KOPT-K1 (cell line): Measurements from ENCODE around the gene PDGFRA.

Experiments used
- H3K27ac ChIP-seq: fragments of 200-600 bp; sonication (generic); 2 replicates; pipeline ENCODE4 v1.5.1; 2016; ENCODE audit warnings: antibody characterized with exemption, mild to moderate bottlenecking, low read depth, low read length; ENCODE audit not compliant: poor library complexity, severe bottlenecking
- H3K36me3 ChIP-seq: fragments of 200-600 bp; sonication (generic); 2 replicates; pipeline ENCODE4 v1.5.1; 2017; ENCODE audit warnings: antibody characterized with exemption, mild to moderate bottlenecking, low read length, moderate library complexity; ENCODE audit not compliant: insufficient read depth
- H3K9me3 ChIP-seq: fragments of 200-600 bp; sonication (generic); 2 replicates; pipeline ENCODE4 v1.5.1; 2017; ENCODE audit warnings: antibody characterized with exemption, low read length, mild to moderate bottlenecking; ENCODE audit not compliant: insufficient read depth, poor library complexity, severe bottlenecking

The PDGFRA gene

DNA sequence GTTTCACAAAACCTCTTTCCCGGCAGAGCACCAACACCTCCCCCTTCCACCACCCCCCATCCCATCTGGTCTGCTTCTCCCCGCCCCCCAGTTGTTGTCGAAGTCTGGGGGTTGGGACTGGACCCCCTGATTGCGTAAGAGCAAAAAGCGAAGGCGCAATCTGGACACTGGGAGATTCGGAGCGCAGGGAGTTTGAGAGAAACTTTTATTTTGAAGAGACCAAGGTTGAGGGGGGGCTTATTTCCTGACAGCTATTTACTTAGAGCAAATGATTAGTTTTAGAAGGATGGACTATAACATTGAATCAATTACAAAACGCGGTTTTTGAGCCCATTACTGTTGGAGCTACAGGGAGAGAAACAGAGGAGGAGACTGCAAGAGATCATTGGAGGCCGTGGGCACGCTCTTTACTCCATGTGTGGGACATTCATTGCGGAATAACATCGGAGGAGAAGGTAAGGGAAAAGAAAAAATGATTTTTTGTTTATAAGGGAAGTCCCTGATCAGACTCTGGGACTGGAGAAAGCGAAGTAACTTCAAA lies at the start of gene PDGFRA:
Gene PDGFRA, plus strand, starts transcription at position 333 of the 541 bp plus-strand sequence. CDS start 29,476 bp downstream, outside the sequence.
- no peak within 1 kb of the TSS for H3K27ac ChIP-seq

DNA sequence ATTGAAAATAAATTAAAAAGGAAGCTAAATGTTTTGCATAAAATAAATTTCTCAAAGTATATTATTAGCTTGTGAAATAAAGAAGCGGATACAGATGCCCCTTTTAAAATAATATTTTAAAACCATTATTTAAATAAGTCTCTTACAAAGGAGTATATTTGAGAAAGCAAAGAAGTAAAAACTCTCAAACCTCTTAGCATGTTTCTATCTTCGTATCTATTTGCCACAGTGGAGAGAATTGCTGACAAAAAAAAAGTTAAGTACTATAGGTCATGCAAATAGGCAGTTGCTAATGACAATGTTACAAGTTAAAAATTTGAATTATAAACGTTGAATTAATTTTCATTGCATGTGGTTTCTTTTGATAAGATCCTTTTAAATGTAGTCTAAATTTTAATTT lies 44.5 kb upstream of the PDGFRA start:
- Histone ChIP-seq H3K36me3 (no peaks in the 10 kb centered on the region), H3K9me3 (no peaks in the 10 kb centered on the region), H3K27ac (no peak overlapping the region)

More for the DNA sequence above, at the start of gene PDGFRA:
- Histone ChIP-seq H3K36me3 (no peaks in the 10 kb centered on the region), H3K9me3 (peaks cover 45% of the 10 kb centered on the region)

DNA sequence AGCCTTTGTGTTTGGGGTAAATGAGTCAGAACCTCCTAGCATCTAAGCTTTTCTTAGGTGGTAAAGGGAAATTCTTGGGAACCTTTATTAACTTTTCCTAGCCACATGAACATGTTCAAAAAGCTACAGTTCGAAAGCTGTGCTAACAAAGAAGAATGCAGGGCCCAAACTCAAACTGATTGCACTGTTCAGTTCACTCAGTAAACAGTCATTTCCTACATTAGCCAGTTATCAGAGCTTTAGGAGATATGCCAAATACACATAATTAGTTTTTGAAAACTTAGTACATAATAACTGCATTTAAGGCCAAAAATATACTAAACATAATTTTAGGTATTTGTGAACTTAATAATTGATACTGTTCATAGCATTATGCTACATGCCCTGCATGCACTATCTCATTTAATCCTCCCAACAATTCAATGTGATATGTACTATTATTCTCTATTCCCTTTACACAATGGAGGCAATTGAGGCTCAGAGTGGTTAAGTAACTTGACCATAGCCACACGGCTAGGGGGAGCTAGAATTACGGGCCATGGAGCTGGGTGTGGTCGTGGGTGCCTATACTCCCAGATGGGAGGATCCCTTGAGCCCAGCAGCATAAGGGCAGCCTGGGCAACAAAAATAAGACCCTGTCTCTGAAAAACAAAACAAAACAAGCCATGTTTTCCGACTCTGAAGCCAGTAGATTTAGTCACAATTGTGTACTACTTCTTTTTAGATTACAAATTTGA lies 43.9 kb upstream of the PDGFRA start:
- no peak overlapping the region for H3K27ac ChIP-seq
- no peaks in the 10 kb centered on the region for H3K9me3 ChIP-seq
- H3K36me3 ChIP-seq, result no peaks in the 10 kb centered on the region

DNA sequence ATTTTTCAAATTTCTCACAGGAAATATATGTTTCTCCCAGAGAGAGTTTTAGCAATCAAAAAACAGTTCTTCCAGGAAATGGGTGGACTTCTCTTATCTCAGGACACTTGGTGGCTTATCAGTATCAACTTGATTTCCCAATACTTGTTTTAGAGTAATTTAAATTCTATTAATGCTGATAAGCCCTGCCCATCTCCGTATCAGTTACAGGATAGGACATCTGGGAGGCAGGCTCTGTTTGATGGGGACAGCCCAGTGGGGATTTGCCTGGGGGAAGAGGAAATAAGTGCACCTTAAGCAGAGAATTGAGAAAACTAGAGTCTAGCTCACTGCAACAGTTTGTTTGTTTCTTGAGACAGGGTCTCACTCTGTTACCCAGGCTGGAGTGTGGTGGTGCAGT lies 43.2 kb upstream of the PDGFRA start:
- Histone ChIP-seq H3K27ac (no peak overlapping the region), H3K9me3 (no peaks in the 10 kb centered on the region), H3K36me3 (no peaks in the 10 kb centered on the region)

DNA sequence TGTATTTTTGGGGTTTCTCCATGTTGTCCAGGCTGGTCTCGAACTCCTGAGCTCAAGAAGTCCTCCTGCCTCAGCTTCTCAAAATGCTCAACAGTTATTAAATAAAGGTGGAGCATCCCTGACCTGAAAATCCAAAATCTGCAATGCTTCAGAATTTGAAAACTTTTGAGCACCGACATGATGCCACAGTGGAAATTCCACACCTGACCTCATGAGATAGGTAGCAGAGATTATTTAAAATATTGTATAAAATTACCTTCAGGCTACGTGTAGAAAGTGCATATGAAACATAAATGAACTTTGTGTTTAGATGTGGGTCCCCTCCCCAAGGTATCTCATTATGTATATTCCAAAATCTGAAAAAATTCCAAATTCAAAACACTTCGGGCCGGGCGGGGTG lies 42.7 kb upstream of the PDGFRA start:
- no peaks in the 10 kb centered on the region for H3K36me3 ChIP-seq
- H3K27ac ChIP-seq, result no peak overlapping the region
- H3K9me3 ChIP-seq, result no peaks in the 10 kb centered on the region

DNA sequence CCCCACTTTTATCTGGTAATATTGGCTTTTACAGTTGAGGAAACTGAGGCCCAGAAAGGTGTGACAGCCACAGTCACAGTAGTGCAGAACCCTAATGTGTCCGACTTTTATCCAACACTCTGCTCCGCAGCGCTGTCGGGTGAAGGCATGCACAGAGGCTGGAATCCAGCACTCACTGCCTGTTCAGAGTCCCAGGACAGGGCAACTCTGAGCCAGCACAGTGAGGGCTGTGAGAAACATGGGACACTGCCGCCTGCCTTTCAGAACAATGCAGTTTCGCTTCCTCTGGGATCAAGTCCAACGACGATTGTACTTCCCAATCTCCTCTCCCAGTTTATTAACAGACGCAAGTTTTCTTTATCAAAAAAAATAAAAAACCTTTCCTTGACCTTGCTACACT lies 41.9 kb upstream of the PDGFRA start:
- no peaks in the 10 kb centered on the region for H3K36me3 ChIP-seq
- no peak overlapping the region for H3K27ac ChIP-seq
- no peaks in the 10 kb centered on the region for H3K9me3 ChIP-seq

DNA sequence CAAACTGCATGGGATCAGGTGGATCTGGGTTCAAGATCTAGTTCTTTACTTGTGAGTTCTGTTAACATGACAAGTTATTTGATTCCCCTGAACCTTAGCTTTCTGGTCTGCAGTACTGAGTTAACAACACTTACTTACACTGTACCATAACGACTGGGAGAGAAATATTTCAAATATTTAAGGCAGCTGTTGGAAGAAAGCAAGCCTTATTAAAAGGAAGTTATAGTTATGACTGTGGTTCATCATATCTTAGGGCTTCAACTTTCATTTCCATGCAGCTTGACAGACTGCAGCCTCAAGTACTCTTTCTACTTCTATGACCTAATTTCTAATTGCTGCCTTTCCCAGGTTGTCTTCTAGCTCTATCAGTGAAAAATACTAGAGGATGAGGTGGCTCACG lies 40.0 kb upstream of the PDGFRA start:
- Histone ChIP-seq H3K9me3 (no peaks in the 10 kb centered on the region), H3K27ac (no peak overlapping the region)

DNA sequence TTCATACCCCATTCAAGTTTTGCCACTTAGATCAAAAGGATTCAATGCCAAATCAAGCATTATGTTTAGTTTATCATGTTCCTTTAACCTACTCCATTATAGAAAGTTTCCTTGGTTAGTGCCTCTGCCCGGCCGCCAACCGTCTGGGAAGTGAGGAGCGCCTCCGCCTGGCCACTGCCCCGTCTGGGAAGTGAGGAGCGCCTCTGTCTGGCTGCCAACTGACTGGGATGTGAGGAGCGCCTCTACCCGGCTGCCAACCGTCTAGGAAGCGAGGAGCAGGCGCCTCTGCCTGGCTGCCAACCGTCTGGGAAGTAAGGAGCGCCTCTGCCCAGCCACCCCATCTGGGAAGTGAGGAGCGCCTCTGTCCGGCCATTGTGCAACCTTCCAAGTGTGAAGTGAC lies 36.3 kb upstream of the PDGFRA start:
- no peak overlapping the region for H3K27ac ChIP-seq
- no peaks in the 10 kb centered on the region for H3K36me3 ChIP-seq
- no peaks in the 10 kb centered on the region for H3K9me3 ChIP-seq

More for the DNA sequence above, 40.0 kb upstream of the PDGFRA start:
- no peaks in the 10 kb centered on the region for H3K36me3 ChIP-seq

DNA sequence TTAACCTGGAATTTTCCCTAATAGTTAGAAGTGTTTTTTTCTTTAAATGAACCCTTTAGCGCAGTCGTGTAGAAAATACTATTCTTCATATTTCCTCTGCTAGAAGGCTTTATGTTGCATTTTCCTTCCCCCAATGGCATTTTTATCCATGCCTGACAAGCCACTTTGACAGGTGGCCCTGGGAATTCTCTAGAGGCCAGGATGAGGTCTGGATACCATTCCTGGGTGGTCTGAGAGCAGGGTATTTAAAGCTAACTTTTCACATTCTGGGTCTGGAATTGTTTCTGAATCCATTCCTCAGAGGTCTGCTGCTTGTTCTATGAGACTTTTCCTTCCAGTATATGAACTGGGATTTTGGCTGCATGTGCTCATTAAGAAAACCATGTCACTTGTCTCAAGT lies 31.2 kb upstream of the PDGFRA start:
- H3K9me3 ChIP-seq, result no peaks in the 10 kb centered on the region
- no peaks in the 10 kb centered on the region for H3K36me3 ChIP-seq
- no peak overlapping the region for H3K27ac ChIP-seq

DNA sequence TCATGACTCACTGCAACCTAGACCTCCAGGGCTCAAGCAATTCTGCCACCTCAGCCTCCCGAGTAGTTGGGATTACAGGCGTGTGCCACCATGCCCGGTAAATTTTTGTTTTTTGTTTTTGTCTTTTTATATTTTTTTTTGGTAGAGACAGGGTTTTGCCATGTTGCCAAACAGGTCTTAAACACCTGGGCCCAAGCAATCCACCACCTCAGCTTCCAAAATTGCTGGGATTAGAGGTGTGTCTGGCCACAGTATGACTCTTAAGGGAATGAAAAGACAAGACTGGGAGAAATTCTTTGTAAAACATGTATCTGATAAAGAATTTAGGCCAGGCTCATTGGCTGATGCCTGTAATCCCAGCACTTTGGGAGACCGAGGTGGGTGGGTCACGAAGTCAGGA lies 29.2 kb upstream of the PDGFRA start:
- no peaks in the 10 kb centered on the region for H3K9me3 ChIP-seq
- H3K36me3 ChIP-seq, result no peaks in the 10 kb centered on the region
- no peak overlapping the region for H3K27ac ChIP-seq

DNA sequence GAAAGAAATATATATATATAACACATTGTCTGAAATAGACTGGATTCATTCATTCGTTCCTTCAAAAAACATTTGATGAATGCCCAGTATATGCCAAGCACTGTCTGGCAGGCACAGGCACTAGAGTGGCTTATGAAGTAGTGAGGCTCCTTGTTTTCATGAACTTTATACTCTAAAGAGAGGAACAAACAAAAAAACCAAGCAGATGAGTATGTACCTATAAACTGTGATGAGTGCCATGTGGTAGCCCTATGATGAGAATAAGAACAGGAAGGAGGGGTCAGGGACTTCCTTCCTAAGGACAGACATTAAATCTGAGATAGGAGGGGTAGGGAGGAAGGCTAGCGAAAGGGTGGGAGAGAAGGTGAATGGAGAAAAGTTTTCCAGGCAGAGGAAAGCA lies 19.5 kb upstream of the PDGFRA start:
- no peak overlapping the region for H3K27ac ChIP-seq
- H3K9me3 ChIP-seq, result no peaks in the 10 kb centered on the region
- H3K36me3 ChIP-seq, result no peaks in the 10 kb centered on the region

DNA sequence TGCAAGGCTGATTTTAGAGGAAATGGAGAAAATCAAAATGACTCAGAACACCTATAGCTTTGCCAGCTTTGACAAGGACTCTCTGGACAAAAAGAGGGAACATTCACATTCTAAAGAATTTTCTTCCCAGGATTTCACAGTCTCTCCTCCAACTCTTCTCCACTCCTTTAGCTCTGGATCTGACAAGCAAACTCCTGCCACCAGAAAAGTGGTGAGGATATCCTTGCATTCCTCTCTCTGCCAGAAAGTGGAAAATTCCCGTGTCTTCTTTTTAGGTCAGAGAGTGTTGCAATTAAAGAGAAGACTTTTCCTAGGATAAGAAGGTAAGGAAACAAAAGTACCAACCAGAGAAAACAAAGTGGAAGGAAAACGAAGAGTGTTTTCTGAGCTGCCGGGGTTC lies 16.1 kb upstream of the PDGFRA start:
- Histone ChIP-seq H3K36me3 (no peaks in the 10 kb centered on the region), H3K27ac (no peak overlapping the region), H3K9me3 (no peaks in the 10 kb centered on the region)

DNA sequence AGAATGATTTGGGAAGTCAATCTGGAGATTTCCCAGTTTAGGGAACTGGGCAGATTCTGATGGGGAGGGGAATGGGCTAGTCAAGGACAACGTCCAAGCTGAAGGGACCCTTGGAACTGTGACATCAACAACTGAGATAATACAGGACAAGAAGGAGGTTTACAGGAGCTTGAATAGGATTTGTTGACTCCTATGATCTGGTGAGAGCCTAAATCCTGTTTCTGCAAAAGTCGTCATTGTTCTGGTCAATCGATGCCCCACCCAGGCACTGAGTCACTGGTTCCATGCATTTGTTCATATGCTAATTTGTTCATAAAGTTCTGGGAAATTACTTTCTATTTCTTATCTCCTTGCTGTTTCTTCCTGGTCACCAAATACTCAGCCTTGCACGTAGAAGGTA lies 15.3 kb upstream of the PDGFRA start:
- Histone ChIP-seq H3K36me3 (no peaks in the 10 kb centered on the region), H3K9me3 (no peaks in the 10 kb centered on the region), H3K27ac (no peak overlapping the region)

DNA sequence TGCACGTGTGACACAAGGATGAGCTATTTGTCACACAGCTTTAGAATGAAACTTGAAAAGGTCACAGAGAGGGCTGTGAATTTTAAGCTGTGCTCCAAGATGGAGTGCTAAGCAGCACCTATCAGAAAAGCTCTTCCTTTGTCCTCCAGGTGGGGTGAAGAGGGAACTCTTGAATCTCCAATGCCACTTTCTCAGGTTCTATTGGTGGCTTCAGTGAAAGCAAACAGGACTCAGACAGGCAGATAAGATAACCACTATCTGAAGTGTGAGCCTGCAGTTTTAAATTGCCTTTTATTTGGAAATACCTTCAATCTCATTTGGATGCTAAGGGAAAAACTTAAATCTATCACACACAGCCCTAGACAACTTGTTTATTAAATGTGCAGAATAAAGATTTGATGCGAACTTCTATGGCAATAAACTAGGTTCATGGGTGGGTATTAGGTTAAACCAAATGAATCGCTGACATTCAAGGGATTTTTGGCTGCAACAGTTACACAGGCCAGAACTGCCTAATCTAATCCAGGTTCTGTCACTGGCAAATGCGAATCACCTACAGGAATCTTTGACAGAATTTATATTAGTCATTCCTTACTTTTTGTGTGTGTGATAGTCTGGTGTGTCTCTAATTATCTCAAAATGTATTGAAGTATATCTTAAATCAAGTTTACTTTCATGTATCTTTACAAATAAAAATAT lies 13.6 kb upstream of the PDGFRA start:
- Histone ChIP-seq H3K36me3 (no peaks in the 10 kb centered on the region), H3K9me3 (no peaks in the 10 kb centered on the region), H3K27ac (no peak overlapping the region)

DNA sequence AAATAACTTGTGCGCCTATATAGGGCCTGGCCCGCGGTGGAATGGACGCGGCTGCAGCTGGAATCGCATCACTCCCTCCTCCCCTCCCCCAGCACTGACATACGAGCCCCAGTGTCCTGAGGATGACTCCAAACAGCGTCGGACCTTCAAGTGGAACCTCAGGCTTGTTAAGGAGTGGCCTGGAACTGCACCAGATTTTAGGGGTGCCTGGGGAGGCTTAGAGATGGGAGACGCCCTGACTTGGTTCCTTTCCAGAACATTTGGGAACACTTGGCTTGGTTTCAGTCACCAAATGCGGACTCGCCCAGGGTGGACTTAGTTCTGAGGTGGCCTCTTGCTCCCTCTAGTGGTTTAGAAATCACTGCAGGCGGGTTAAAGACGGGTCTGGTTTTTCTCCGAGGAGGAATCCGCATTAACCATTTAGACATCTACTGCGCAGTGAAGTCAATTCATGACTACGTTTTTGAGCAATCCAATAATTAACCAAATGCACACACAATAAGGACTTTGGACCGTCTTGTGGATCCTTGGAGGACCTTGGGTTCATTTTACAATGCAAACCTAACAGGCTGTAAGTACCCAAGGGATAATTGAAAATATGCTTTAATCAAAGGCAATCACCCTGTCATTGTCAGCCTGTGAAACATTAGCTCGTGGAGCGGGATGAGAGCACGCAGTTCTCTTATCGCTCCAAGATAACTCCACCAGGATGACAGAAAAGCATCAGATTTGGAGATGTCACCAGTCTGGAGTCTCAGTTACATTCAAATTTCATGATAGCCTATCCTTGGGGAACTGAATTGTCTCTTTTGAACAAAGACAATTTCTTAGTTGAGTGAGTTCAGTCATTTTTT lies 11.2 kb upstream of the PDGFRA start:
- Histone ChIP-seq H3K27ac (no peak overlapping the region), H3K9me3 (no peaks in the 10 kb centered on the region), H3K36me3 (no peaks in the 10 kb centered on the region)
